Panc1 (cell line): ENCODE data around the gene C1QTNF9B.

Source experiments
- POLR2AphosphoS5 ChIP-seq: IDR thresholded peaks from 2 replicates; pipeline ENCODE4 v1.6.1; 2012; ENCODE audit warnings: mild to moderate bottlenecking, low read depth, low read length, moderate library complexity
- REST ChIP-seq, 2 experiments: IDR thresholded peaks; 2 replicates each; pipeline ENCODE4 v1.6.1; 2011 to 2012; ENCODE audit warnings: low read depth in 2 of 2, control low read depth in 1 of 2, low read length in 1 of 2, mild to moderate bottlenecking in 1 of 2, moderate library complexity in 1 of 2; ENCODE audit not compliant: insufficient read depth in 1 of 2
- TF ChIP-seq, protein P1 (sequence below): fragments of 450-650 bp; IDR thresholded peaks from 2 replicates; pipeline ENCODE4 v1.5.1; 2017; ENCODE audit warnings: mild to moderate bottlenecking

DNA sequence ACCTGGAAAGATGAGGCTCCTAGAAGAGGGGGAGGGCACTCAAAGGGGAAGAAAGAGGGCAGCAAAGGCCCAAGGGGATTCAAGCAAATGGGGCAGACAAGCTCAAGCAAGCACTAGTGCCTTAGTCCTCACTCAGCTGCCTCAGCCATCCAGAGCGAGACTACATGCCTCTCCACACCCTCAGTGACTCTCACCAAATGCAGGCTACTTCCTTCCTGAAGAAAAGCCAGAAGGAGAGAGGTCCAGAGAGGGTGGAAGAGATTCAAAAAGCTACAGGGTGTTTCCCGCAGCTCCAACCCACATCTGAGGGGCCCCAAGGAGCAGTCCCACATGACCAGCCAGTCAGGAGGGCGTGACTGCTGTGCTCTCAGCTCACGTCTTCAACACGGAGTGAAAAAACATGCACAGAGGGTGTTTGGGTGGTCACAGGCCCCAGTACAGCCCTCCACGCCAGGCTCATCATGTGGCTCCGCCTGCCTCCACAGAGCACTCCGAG lies 48.6 kb downstream of the C1QTNF9B start:
- TF ChIP-seq REST (IDR thresholded peaks at IDR 0.05; ENCODE audit: insufficient read depth in 1 of 2, low read depth in 2 of 2, low read length in 1 of 2) (no peak), POLR2AphosphoS5 (no peak)
- TF ChIP-seq, protein P1, sequence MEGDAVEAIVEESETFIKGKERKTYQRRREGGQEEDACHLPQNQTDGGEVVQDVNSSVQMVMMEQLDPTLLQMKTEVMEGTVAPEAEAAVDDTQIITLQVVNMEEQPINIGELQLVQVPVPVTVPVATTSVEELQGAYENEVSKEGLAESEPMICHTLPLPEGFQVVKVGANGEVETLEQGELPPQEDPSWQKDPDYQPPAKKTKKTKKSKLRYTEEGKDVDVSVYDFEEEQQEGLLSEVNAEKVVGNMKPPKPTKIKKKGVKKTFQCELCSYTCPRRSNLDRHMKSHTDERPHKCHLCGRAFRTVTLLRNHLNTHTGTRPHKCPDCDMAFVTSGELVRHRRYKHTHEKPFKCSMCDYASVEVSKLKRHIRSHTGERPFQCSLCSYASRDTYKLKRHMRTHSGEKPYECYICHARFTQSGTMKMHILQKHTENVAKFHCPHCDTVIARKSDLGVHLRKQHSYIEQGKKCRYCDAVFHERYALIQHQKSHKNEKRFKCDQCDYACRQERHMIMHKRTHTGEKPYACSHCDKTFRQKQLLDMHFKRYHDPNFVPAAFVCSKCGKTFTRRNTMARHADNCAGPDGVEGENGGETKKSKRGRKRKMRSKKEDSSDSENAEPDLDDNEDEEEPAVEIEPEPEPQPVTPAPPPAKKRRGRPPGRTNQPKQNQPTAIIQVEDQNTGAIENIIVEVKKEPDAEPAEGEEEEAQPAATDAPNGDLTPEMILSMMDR, result no peak
